ENCODE data around the gene SORBS2.

Gene SORBS2

DNA sequence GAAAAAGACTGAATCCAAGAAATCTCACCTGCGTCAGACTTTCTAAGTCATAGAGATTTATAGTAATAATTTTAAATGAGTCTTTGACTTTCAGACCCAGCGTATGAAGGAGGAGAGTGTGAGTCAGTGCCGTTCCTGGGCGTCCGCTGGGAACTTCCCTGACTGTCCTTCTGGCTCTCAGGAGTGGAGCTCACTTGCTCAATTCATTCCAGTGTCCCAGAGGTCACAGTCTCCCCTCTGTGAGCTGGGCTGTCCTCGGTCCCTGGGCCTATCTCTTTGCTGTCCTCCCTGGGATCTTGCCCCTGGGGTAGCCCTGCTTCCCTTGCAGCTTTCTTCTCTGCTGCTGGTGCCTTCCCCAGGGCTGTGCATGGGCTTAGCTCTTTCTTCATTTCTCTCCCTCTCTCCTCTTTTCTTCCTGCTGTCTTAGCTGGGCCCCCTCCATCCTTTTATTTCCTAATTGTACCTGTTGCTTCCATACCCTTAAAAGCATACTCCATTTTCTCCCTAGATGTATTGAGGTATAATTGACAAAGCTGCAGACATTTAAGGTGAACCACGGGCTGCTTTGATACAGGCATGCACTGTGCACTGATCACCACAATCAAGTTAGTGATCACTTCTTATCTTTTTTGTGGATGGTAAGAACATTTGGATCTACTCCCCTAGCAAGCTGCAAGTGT, 11.6 kb downstream of the SORBS2 start:
- DNase-seq = no peak

DNA sequence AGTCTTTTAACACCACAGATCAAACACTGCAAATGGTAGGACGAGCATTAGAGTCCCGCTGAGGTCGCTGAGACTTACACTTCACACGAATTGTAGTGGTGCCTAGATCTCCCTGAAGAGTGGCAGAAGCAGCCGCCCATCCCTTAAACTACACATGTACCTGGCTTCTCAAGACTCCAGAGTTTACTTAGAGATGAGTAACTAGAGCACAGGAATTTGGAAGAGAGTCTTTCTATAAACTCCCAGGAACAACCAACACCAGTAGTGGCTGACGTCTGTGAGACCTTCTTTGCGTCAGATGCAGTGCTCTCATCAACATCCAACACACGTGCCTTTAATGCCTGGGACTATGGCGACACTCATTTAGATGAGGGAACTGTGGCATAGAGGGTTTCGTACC, 12.6 kb downstream of the SORBS2 start:
- no peak for DNase-seq

DNA sequence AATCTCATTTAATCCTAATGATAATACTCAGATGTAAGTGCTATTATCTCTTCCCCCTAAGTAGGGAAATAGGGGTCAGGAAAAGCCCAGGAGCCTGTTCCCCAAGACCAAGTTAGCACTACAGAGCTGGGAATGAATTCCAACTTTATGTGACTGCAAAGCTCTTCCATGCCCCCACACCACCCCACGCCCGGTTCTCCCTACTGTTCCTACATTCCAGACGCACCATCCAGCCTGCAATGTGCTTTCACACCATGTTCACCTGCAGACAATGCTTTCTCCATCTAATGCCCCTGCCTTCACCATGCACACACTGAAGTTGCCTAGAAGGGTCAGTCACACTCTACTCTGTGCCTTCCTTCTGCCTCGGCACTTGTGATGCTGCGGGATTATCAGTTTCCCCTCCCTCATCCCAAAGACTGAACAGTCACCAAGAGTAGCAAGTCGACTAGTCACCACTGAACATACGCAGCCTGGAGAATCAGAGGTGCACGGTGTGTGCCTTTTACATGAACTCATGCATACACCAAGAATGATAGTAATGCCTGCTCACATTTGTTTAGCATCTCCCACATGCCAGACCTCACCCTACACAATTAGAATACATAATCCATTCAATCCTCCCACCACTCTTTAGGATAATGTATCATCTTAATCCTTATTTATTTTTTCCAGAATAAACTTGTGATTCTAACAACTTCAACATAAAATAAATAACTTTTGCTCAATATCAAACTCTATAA, 14.2 kb downstream of the SORBS2 start:
- DNase-seq = peak; percentile 1

DNA sequence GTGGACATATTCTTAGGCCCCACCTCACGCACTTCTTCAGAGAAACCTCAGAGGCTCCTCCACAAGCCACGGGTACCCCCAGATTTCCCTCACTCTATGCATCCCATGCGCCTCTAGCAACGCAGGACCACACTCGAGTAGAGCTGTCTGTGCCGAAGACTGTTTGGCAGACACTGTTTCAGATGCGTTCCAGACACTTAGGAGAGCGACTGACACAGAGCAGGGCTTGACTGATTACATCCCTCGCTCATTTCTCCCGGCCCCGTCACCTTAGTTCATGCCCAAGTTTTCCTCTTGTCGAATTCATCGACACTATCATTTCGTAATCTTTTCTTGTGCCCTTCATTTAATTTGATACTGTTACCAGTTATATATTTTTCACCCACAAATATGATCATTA, 15.0 kb downstream of the SORBS2 start:
- no peak for DNase-seq

DNA sequence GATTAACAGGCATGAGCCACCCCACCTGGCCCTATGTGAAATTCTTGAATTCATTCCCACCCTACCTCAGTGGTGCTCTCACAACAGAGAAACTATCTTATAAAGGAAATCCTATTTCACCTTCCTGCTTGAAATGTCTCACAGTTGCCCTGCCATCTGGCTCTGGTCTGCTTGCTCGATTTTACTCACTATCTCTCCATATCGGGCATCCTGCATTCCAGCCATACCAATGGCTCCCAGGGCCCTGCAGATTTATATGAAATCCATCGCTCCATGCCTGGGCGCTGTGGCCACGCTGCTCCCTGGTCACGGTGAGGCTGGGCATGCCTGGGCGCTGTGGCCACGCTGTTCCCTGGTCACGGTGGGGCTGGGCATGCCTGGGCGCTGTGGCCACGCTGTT, 15.8 kb downstream of the SORBS2 start:
- no peak for DNase-seq

DNA sequence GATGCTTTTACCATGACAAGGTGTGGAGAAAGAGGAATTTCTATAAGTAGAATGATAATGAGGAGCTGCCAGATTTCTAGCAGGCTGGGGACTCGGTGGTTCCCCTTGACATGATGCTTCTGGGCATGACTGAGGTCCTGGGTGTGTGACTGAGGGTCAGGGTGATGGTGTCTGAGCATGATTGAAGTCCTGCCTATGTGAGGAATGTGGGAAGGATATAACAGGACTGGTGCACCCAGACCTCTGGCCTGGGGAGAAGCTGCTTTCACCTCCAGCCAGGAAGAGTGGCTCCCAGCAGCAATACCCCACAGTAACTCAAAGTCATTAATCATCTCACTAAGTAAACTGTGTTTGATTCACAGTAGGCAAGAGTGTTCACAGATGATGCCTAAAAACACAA, 17.4 kb downstream of the SORBS2 start:
- no peak for DNase-seq

DNA sequence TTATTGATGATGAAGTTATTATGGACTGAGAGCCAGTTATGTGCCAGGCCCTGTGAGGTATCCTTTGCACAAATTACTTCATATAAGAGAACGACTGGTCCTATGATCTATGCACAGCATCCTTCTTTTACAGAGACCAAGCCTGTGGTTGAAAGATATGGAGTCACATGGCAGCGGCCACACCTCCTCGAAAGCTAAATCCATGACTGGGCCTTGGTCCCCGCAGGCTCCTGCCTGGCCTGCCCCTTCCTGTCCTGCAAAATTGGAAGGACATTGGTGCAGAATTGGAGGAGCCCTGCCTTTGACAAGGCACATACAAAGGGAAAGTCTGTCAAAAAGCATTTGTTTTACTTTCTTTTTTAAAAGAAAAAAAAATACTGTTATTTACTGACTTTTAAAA, 18.3 kb downstream of the SORBS2 start:
- DNase-seq = no peak

DNA sequence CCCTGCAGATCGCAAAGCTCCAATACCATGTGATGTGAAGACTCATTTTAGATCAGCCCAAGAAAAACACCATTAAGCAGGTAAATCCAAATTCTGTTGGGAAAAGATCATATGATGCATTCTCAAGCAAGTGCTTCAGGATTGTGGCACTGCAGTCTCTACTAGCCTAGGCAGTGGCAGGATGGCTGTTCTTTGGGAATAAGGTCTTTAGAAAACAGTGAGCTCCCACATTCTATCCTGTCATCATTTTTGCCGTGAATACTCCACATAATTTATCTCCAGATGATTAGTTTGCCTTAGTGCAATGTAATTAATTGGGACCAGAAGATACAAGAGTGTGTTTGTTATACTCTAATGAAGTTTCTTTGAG, 18.9 kb downstream of the SORBS2 start:
- no peak for DNase-seq

DNA sequence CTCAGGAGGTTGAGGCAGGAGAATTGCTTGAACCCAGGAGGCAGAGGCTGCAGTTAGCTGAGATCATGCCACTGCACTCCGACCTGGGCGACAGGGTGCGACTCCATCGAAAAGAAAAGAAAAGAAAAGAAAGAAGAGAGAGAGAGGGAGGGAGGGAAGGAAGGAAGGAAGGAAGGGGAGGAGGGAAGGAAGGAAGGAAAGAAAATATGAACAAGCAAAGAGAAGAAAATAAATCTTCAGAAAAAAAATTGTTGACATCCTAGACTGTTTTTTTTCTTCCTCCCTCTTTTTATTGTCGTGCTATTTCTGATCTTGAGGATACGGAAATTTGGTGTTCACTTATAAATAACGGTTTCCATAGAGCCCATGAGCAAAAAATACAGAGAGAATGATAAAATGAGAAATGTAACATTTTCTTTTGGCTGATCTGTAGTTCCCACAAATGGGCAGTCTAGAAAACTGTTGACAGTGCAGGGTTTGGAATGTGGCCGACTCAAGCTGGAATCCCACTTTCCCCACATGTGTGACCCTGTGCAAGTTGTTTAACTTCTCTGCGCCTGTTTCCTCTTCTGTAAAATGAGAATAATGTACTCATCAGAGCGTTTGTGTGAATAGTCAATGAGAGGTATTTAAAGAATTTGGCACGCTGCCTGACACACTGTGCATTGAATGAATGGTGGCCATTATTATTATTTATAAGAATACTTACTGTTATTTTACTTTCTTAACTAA, 19.4 kb downstream of the SORBS2 start:
- DNase-seq = no peak

DNA sequence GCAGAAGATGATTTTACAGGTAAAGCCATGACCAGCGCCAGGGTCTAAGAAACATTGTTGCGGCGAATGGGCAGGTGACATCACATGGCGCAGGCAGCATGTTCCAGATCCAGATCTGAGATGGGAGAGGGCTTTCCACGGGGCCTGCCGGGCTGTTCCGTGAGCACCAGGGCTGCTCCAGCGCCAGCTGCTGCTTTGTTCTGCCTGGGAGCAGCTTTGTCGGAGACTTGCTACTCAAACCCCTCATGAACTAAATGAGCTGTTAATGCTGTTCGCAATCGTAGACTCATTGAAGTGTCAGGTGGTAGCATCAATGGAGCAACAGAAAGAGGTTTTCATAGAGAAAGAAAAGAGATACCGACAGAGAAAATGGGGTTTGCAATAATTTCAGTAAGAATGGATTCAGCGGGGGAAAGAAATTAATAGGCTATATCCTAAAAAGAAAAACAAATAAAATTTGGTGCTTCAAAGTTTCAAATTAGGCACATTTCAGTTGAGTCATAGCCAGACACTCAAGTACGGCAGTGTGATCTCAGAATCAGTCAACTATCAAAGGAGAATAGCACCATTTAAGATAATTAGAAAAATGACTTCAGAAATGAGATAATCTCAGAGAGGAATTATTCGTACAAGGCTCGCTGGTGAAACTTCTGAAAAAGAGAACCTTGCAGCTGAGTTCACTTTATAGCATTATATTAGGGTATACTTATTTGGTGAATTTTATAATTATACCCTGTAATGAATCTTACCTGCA, 23.9 kb downstream of the SORBS2 start:
- no peak for DNase-seq

DNA sequence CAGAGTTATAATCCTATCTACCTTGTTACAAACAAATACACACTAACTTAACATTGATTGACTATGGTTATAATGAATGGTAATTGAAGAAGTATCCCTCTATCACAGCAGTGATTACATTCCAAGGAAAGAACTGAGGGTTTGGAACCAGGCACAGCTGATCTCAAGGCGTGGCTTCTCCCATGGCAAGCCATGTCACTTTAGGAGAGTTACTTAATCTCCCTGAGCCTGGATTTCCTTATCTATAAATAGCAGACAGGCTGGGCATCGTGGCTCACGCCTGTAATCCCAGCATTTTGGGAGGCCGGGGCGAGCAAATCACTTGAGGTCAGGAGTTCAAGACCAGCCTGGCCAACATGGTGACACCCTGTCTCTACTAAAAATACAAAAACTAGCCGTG, 25.6 kb downstream of the SORBS2 start:
- DNase-seq = peak; percentile 60

DNA sequence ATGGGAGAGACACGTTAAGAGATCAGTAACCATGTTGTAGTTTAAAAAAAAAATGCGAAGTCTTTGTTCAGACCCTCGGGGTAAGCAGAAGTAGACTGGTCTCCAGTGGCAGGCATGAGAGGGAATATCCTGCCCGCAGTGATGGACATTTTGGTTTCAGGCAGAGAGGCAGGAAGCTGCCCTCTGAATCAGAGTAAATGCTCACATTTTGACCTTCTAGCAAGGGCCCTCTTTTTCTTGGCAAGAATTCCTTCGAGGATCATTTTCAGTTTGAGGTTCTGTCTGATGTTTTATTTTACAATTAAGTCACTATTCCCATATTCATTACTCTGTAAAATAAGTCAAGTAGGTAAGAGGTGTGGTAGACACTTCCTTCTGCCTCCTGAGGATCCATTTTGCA, 28.4 kb downstream of the SORBS2 start:
- no peak for DNase-seq

DNA sequence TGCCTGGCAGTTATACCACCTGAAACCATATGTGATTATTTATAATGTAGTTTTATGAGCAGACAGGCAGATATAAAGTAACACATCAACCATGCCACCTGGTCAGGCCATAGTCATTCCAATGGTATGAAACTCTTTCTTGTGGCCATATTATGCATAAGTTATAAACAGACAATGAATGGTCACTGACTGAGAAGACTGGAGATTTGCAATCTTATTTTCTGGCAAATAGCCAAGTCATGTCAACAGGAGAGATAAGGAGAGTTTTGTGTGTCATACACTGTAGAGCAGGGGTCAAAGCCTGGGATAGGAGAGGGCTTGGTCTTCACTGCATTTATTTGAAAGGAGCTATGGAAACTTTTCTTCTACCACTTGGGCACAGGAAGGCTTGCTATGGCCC, 29.5 kb downstream of the SORBS2 start:
- DNase-seq = no peak

DNA sequence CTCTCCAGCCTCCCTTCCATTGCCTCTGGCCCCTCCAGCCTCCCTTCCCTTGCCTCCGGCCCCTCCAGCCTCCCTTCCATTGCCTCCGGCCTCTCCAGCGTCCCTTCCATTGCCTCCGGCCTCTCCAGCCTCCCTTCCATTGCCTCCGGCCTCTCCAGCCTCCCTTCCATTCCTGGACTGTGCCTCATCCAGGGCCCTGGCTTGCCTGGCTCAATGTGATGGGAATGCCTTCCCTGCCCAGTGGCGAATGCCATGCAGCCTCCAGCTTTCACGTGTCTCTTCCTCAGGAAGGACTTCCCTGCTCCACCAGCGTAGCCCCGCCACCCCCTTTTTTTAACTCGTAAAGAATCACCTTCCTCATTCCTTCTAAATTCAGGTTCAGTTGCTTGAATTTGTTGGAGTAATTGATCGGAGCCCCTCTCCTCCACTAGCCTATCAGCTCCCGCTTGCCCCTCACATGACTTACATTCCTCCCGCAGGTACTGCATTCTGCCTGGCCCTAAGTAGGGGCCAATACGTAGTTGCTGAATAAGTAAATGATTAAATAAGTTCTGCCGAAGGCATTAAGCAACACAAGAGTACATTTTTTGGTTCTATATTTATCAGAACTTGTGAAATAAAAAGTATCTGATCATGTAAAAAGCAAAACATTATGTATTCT, 30.3 kb downstream of the SORBS2 start:
- DNase-seq = no peak

DNA sequence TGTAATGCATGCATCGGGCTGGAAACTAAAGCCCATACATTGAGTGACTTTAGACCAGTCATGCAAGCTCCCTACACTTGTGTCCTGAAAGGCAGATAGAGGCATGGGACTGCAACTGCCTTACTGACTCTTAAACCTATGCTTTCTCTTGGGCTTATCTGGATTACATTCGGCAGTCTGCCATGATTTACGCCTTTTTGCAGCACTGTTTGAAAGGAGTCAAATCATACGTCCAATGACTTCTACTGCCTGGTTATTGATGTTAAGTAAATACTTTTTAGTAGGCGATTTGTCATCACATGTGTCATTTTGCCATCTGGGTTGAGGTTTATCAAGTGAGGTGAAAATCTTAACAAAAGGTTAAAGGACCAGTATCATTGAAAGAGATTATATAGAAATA, 31.5 kb downstream of the SORBS2 start:
- no peak for DNase-seq

DNA sequence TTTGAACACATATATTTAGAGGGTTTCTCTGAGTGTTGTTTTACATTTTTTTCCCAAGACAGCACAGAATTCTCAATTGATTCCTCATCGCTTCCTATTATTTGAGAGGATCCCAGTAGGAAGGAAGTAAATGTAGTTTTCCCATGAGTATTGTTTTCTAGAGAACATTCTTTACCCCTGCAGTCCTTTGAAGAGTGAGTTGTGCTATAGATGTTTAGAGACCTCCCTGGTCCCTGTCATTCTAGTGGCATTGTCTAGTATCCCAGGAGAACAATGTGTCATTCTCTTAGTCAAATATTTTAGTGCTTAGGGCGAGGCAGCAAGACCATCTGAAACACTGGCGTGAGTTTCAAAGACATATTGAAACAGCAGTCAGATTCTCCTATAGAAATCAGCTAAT, 32.5 kb downstream of the SORBS2 start:
- no peak for DNase-seq

DNA sequence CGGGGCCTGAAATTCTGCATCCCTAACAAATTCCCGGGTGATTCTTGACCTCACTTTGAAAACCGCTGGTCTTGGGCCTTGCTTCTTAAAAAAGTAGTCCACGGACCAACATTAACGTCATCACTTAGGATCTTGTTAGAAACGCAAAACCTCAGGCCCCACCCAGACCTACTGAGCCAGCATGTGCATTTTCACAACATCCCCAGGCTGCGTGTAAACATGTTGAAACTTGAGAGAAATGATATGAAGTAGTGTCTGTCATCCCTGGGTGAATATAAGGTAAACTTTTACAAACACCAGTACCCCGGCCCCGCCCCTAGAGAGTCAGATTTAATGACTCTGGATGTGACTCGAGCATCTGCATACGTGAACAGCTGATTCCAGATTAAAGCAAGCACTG, 33.7 kb downstream of the SORBS2 start:
- DNase-seq = peak; percentile 0

DNA sequence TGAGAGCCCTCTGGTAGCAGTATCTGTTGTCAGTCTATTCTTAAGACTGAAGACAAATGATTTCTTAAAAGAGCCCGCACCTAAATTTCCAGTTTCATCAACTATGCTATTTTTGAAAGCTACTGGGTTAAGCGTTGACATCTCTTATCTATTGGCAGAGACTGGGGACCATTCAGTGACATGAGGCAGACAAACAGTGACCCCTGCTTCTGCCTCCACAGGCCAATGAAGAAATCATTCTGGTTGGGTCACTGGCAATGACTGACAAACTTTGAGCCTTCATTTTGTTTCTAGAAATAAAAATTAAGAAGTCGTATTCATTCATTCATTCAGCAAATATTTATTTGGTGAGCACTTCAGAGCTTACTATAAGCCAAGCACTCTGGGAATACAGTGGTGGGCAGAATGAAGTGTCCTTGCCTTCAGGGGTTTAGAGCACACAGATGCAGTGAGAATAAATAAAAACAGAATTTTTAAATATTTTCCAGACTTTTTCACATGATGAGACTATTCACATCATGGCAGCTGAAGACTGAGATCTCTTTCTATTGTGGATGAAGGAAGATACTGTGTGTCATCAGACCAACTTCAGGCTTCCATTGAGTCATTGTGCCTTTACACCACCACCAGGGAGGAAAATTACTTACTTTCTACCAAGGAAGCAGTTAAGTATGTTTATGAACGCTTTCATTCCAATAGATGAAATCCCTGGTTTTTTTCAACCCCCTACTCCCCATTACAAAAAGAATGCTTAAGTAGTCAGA, 36.0 kb downstream of the SORBS2 start:
- DNase-seq = no peak

DNA sequence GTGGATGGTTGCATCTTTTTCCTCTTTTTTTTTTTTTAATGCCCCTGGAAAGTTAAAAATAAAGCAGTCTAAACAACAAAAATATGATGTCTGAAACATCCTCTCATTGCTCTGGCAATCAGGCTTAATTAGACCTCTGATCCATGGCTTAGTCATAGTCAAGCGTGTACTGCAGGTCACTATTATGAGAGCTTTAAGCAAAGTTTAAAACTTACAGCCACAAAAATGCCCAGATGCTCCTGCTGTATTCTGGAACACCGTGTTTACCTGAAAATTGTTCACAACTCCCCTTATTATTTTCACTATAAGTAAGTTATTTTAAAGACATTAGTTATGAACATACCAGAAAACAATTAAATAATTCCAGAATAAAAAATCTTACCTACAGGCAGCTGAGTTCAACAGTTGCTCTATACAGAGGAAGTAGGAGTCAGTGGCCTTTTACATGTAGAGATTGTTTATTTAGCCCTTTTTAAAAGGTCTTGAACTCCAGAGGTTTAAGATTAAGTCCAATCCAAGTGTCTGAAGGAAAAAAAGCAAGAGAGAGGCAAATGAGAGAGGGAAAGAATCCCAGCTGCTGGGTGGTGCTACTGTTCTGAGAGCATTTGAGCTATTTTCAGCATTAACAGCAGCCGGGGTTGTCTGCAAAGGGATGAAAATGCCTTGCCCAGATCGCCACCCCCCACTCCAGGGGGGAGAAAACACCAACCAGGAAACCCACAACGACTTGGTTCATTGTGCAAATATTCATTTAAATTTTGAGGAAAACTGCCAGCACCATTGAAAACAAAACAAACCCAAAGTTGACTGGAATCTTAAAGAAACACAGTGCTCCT, 36.9 kb downstream of the SORBS2 start:
- DNase-seq = no peak

DNA sequence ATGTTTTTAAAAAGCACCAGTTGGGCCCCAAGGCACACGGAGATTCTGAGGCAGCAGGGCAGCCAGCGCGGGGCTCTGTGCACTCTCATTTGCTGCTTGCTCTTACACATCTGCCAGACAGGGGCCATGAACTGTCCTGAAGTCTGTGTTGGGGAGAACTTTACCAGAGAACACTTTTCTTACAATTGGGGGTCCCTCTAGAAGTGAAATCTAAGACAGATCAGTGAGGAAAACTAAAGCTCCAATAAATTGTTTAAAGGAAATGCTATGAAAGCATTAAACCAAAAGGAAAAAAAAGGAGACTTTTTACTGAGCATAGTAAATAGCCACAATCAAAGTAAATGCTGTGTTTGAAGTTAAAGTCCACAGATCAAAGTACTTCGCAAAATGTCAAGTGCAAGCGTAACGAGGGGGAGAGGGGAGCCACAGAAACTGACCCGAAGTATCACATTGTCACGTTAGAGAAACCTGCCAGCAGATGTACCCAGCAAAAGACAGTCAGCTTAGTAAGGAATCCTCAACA, 37.8 kb downstream of the SORBS2 start:
- no peak for DNase-seq

DNA sequence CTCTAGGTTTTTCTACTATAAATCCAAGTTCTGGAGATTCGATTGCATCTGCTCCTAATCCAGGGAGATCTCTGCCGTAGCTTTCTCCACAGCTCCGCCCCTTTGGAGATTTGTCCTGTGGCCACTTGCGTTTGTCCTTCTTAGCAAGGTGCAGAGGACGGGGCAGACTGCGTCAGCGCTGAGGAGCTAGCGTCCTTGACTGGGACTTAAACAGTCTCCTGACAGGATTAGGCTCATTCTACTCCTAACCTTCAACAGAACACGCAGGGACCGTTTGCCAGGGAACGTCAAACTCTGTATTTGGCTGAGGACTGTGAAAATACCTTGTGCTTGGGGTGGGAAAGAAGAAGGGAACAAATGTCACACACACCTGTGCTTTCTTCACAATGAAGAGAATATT, 38.6 kb downstream of the SORBS2 start:
- peak; percentile 53 for DNase-seq
